ENCODE measurements around the gene THADA.
"Not testable (repeated sequence)": the region's sequence is repeated elsewhere in the genome, so short reads cannot be mapped to it uniquely, and the experiment has no call there.

Gene THADA

GRCh38 chr2:43402452-43402937 lies 193.3 kb downstream of the THADA start:
- DNase-seq: no peak

DNA sequence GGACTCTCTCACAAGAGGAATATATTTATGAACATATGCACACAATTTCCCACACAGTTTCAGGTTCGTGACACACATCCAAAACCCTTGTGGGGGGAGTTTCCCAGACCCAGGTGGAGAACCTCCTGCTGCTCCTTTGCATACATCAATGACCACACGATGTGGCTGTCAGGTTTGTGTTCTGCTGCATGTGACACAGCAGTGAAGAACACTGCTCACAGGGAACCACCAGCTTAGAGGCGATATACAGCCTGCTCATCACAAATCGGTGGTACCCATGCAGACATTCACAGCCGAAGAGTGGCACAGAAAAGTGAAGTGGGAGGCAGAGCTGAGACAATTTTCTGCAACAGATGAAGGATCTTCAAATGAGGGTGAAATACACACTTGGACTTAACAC lies 193.8 kb downstream of the THADA start:
- DNase-seq: no peak

DNA sequence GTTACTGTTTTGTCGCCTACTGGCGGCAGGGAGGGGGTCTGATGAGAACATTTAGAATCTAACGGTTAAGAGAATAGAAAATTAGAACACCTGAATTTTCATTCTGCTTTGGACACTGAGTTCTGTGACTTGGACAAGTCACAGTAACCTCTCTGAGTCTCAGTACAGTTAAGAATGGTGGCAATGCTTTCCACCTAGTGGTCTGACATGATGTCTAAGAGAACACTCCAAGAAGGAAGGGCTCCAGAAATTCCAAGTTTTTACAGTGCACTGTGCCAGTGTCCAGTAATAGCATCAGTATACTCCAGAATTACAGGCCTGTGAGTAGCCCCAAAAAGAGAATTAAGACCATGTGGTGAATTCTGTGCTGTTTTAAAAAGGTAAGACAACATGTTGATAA lies 195.3 kb downstream of the THADA start:
- no peak for DNase-seq

- no peak for DNase-seq
These were observed 196.1 kb downstream of the THADA start for GRCh38 chr2:43399515-43400264.

DNA sequence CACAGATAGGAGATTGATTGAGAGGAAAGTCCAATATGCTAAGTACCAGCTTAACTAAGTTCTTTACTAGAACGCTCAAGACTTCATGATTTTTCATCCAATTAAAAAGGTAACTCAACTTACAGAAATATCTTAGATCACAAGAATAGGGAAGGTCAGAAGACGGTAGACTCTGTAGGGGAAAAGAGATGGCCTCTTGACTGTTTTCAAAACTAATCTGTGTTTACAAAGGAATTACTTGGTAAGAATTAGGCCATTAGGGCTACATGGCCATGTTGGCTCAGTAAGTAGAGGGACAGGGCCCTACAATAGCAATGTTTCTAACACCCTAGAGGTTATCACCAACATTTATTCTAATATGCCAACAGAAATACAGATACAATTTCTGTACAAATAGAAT lies 196.7 kb downstream of the THADA start:
- no peak for DNase-seq

DNA sequence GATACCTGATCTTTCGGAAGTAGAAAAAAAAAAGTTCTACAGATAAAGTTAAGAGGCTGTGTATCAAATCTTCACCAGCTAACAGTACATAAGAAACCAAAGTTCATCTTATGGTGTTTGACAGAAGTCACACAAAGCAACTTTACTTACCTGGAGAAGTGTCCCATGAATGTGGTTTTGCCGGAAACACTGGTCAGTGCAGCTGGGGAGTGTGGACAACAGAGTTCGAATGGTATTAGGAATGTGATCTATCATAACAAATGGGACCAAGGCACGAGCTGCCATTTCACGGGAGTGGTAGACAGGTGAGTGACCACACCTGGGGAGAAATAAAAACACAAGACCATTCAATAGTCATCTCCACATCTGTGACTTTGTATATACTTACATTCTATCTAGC lies 198.0 kb downstream of the THADA start:
- DNase-seq: no peak

DNA sequence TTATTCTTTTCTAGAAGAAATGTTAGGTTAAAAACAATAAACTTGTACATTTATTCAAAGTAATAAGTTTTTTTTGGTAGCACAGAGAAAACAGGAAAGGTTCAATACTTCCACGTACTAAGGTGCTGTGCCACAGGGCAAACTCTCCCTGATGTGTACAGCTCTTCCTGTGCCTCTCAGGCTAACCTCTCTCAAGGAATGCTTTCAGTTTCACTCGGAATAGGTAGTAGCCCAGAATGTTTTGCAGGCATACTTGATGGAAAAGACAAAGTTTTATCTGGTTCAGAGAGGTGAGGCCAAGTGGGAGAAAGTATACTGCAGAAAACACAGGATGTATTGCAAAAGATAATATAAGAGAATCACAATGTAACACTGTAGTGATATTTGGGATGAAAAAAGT lies 198.4 kb downstream of the THADA start:
- no peak for DNase-seq

DNA sequence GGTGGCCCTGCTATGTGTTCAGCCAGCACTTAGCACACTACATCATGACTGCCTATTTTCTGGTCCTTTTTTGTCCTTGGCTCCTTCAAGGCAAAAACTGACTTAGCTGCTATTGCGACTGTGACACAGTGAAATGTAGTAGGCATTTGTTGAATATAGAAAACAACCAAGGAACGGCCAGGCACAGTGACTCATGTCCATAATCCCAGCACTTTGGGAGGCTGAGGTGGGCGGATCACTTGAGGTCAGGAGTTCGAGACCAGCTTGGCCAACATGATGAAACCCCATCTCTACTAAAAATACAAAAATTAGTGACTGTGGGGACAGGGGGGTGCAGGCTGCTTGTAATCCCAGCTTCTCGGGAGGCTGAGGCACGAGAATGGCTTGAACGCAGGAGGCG lies 199.5 kb downstream of the THADA start:
- not testable (repeated sequence) for DNase-seq

DNA sequence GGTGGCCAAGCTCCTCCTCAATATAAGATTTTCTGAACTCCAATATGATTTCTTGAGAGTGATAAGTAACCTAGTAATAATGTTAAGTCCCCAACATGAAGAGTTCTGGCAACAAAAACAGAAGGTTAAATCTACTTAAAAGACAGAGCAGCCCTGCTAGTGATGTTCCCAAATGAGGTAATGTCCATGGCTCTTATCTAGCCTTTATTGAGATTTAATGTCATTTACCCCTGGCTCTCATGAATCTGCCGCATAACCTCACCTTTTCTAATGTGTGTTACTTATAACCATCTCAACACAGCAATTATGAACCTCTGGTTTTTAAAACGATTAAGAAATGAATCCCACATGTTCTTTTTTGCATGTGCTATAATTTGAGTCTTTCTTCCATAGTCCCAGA lies 201.9 kb downstream of the THADA start:
- no peak for DNase-seq

GRCh38 chr2:43391878-43392215 lies 204.0 kb downstream of the THADA start:
- no peak for DNase-seq

GRCh38 chr2:43391201-43391877 lies 204.5 kb downstream of the THADA start:
- no peak for DNase-seq

DNA sequence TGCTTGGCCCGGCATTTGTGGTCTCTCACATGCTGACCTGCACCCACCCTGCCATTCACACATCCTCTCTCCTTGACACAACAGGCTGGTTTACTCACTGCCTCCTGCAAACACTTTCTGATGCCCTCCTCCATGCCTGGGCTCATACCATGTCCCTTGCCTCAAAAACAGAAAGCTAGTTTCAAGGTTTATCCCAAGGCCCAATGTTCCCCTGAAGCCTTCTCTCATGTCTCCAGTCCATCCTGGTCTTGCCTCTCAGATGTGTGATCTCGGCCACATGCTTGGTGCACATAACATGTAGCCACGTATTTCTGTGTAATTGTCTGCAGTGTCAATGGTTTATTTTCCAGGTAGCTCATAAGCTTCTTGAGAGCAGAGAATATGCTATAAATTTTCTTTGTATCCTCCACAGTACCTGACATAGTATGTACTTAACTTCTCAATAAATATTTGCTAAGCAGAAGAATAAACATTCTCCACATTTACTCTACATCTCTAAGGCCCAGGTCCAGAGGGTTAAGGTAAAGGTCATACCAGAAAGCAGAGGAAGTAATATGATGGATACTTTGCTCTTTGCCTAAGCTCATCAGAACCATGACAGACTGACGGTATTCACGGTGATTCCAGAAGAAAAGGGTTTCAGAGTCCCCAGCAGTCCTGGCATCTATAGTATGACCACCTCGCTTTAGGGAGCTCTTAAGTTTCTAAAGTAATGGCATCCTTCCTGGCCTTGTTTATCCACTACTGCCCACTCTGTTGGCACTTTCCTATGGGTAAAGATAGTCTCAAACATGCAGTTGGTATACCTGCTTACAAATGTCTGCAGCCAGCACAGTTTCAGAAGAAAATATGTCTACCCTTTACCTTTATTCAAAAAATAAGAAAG lies 206.0 kb downstream of the THADA start:
- DNase-seq: no peak

DNA sequence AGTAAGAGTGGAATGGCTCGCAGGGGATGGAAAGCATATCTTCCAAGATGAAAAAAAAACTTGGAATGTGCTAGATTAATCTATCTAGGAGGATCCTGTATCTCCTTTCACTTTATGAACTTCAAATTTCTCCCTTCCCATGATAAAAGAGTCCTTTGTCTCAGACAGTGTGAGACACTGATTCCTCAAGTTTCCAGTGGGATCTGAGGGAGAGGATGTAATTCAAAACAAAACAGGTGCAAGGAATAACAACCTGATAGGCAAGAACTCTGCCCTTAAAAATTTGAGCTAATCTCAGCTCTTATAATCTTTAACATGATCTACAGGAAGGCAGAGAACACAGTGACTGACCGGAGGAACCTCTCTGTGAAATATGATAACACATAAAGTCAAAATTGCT lies 207.5 kb downstream of the THADA start:
- no peak for DNase-seq

DNA sequence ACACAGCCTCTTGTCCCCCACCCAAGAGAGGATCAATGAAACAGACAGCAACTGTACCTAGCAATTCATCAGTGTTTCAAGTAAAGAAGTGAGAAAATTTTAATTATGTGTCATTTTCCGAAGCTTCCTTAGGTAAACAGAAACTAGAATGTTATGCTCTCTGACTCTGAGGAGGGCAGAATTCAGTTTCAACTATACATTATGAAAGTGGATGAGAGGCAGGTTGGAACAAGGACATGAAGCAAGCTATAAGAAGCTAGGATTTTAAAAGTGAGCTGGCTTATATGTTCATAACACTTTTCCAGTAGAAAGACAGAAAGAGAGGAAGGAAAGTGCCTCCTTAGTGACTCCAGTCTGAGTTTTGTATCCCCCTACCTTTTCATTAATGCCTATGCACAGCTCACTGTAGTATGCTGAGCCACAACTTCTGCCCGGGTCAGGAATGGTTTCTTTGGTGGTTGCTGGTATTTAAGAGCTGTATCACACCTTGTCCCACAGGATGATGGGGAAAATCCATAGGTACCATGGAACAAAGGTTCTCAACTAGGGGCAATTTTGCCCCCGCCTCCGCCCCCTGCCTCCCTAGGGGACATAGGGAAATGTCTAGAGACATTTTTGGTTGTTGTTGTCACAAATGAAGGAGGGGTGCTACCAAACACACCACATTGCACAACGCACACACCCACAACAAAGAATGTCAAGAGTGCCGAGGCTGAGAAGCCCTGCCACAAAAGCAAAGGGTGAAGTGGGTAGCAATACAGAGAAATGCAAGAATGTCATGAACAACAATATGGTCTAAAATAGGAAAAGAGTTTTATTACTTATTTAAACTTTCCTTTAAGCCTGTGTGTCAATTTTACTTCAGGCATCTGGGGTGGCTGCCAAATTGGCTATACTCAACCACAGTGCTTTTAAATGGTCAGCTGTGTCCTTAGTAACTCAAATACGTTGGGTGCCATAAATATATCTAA lies 208.5 kb downstream of the THADA start:
- no peak for DNase-seq

GRCh38 chr2:43386679-43387078 lies 209.2 kb downstream of the THADA start:
- not testable (repeated sequence) for DNase-seq

GRCh38 chr2:43384143-43384542 lies 211.7 kb downstream of the THADA start:
- no peak for DNase-seq

- no peak for DNase-seq
These were observed 212.3 kb downstream of the THADA start for GRCh38 chr2:43383533-43383932.

DNA sequence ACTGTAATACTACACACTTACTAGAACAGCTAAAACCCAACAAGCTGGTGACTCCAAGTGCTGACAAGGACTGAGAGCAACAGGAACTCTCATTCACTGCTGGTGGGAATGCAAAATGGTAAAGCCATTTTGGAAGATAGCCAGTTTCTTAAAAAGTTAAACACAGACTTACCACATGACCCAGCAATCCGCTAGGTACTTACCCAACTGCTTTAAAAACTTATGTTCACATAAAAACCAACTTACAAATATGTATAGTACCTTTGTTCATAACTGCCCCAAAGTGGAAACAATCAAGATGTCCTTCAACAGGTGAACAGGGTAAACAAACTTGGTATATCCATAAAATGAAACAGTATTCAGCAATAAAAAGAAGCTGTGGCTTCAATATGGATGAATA lies 216.3 kb downstream of the THADA start:
- DNase-seq: no peak

DNA sequence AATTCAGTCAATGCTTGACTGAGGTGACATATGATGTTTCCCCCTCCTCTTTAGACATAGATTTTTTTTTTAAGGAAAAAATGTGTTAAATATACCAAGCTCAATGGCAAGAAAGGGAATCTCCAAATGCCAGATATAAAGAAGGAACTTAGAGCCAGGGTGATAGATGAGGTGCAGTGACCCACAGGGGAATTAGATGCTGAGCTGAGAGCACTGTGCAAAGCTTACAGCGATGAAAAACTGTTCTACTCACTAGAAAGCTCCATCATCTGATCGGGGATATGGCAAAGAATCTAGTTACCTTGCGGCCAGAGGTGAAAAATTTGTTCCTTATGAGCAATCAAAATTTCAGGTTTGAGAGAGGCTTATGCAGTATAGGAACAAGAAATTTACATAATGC lies 218.5 kb downstream of the THADA start:
- DNase-seq: no peak

- no peak for DNase-seq
These were observed 219.2 kb downstream of the THADA start for GRCh38 chr2:43376523-43377198.

DNA sequence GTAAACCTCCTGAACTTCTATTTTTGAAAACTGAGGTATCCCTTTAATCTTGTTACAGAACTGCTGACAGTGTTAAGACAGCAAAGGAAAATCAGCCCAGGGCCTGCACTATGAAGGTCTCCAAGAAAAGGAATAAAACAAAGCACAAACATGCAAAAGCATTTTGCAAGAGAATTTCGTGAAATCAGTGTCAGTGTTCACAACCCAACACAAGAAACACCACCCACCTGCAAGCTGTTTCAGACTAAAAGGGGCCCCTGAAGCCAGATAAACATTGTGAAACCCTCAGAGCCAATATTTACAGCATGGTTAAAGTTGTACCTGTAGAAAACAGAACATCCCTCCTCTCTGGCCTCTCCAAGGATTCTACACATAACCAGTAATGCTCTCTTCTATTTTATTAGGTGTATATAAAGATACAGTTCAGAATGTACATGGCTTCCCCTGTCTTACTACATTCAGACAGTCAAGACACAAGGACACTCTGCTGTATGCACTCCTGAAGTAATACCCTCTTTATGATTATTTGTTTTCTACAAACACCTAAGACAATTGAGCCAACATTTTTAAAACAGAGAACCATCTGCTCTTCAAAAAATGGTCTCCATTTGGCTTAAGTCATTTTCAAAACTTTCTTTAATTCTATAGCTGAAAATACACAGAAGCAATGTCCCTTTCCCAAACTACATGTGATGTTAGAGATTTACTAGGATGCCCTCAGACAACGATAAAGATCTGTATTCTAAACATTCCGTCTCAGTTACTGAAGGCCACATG lies 219.9 kb downstream of the THADA start:
- no peak for DNase-seq

Data from hematopoietic multipotent progenitor cell treated with erythropoietin and hydrocortisone succinate and interleukin-3 and kit ligand, for 8 days (in vitro differentiated cells).